Pulmonary artery endothelial cell (primary cell): Measurements from ENCODE around the gene BID. TPM values are rescaled to one million over a fixed set of nuclear protein-coding genes. Genes with fewer than 3 reads are reported as not detected.
A peak's percentile ranks its signal among the peaks of the same experiment; 100 is the strongest.
"Not testable (repeated sequence)": the region's sequence is repeated elsewhere in the genome, so short reads cannot be mapped to it uniquely, and the experiment has no call there.

Source experiments
- DNase-seq: peaks from one replicate; pipeline ENCODE4 v3.0.0-alpha.2; 2011; ENCODE audit warnings: low read depth, low spot score
- total RNA-seq: library from RNA; depleted of rRNA; stranded (reverse); fragments of >200 nt; gene quantifications from 2 replicates; pipeline ENCODE4 v1.2.3, GENCODE V29; 2014

BID gene
- total RNA-seq, 1 donor from 2014 or later, result 65.7 TPM

DNA sequence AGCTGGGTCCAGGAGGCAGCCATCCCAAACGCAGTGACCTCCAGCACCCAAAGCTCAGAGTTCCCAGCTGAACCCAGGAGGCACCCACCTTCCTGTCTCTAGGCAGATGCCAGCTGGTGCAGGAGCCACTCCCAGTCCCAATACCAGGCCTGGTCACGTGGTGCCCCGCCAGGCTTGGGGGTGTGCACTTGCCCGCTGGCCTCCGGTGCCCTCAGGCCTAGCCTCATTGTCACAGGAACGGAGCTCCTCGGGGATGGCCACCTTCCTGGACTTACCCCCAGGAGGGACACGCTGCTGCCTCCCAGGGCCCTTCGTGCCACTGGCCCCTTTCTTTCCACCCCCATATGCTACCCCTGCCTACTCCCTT, 4.6 kb downstream of the BID start:
- no peak for DNase-seq

- no peak for DNase-seq
These were observed 5.1 kb downstream of the BID start for GRCh38 chr22:17769013-17769715.

- DNase-seq, result no peak
These were observed 6.8 kb downstream of the BID start for GRCh38 chr22:17767233-17768065.

DNA sequence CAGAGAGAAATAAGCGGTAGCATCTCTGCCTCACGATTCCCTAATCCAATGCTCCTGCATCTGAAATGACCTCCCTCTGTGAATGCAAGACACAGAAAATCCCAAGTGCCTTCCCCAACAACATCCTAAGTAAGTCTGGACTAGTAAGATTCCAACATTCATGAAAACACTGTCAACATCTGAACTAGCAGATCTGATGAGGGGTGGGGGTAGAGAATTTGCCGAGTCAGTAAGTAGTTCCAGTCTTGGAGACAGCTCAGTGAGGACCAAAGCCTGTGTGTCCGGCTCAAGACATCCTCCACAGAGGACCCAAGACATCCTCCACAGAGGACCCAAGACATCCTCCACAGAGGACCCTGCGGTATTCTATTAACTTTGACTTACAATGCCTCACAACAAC, 9.4 kb downstream of the BID start:
- DNase-seq, result not testable (repeated sequence)

GRCh38 chr22:17764036-17764435, 10.2 kb downstream of the BID start:
- DNase-seq, result no peak

DNA sequence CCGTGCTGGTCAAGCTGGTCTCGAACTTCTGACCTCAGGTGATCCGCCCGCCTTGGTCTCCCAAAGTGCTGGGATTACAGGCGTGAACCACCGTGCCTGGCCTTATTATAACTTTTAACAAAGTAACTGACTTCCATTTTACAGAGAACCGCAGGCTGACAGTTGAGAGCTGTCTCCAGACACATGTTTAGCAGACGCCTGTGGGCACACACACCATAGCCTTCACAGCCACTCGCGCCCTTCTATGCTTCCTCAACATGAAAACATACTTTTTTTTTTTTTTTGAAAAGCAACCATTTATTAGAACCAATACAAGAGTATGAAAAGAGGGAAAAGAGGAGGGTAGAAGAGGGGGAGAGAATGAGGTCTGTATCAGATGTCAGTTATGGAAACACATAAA, 10.8 kb downstream of the BID start:
- DNase-seq, result not testable (repeated sequence)

DNA sequence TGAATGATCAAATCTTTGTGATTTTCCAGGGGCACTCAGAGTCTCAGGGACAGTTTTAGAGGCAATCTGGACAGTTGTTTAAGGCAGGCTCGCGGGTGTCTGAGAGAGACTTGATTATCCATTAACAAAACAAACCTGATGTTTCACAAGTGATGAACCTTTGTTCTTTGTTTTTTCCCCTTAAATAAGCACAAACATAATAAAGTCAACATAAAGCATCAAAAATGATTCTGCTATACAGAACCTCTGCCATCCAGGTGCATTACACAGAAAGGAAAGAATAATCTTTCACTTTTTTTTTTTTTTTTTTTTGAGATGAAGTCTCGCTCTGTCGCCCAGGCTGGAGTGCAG, 13.2 kb downstream of the BID start:
- no peak for DNase-seq

- no peak for DNase-seq
These were observed 19.9 kb downstream of the BID start for GRCh38 chr22:17754233-17754925.

DNA sequence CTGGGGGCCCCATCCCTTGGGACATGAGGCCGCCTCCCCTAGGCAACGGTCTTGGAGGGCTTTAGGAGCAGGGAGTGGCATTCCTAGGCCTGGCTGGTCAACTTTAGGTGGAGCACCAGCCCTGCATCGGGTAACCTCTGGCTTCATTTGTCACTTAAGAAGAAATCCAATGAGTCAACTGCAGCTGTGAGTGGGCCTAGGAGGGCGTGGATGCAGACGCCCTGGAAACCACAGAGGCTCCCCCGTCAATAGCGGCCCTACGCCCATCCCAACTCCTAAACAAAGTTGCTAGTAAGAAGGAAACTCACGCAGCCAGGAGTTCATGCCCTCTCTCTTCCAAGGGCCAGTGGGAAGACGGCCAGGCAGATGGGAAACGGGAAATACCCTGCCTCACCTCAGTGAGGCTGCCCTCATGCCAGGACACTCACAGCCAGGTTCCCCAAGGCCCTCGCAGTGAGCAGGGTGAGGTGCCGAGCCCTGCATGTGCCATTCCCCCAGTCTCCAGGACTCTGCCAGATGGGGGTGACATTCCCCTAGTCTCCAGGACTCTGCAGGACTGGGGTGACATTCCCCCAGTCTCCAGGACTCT, 20.8 kb downstream of the BID start:
- DNase-seq, result no peak

GRCh38 chr22:17751596-17751995, 22.7 kb downstream of the BID start:
- no peak for DNase-seq

- DNase-seq, result no peak
These were observed 24.5 kb downstream of the BID start for GRCh38 chr22:17749605-17750395.

DNA sequence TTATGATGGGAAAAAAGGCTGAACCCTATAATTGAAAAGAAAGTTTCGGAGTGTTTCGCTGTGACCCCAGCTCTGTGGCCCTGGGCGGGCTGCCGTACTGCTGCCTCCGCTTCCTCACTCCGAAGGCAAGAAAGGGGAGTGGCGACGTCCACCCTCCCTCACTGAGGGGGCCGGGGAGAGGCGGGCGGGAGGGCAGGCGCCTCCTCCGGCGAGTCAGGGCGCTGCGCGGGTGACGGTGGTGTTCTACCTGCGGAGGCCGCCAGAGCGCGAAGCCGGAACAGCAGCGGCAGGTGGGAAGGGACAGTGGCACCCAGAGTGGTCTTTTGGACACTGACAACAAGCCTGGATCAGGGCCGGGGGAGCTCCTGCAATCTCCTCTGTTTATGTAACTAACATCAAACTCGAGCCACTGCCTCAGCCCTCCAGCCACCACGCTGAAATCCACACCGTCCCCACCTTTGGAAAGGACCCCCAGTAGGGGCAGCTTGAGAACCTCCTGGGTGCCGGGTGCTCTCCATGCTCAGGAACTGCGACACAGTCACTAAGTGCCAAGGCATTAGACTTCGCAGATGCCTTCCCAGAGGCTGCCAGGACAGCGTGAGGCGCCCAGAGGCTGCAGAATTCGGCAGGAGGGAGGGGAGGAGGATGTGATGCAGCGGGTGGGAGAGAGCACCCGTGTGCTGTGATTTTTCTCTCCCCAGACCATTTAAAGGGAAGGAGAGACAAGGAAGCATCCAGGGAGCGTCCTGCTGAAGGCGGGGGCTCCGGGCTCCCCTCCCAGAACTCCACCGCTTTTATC, 25.5 kb downstream of the BID start:
- no peak for DNase-seq

- DNase-seq, result no peak
These were observed 27.4 kb downstream of the BID start for GRCh38 chr22:17746916-17747315.

- DNase-seq, result no peak
These were observed 29.8 kb downstream of the BID start for GRCh38 chr22:17744430-17744829.

- no peak for DNase-seq
These were observed 30.4 kb downstream of the BID start for GRCh38 chr22:17743661-17744411.

DNA sequence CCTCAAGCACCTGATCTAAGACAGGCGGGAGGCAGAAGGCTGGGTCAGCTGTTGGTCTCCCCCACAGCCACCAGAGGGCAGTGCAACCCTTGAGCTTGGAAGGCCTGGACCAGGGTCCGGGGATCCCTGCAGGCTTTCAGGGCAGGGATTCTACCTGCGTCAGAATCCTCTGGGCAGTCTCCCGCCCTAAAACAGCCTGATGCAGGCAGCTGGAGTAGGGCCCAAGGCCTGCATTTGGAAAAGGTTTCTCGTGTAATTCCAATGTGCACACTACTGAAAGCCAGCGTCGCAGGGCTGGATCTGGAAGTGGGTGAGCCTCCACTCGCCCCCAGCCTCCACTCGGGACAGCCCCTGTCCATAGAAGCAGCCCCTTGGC, 31.8 kb downstream of the BID start:
- peak; percentile 27 for DNase-seq

DNA sequence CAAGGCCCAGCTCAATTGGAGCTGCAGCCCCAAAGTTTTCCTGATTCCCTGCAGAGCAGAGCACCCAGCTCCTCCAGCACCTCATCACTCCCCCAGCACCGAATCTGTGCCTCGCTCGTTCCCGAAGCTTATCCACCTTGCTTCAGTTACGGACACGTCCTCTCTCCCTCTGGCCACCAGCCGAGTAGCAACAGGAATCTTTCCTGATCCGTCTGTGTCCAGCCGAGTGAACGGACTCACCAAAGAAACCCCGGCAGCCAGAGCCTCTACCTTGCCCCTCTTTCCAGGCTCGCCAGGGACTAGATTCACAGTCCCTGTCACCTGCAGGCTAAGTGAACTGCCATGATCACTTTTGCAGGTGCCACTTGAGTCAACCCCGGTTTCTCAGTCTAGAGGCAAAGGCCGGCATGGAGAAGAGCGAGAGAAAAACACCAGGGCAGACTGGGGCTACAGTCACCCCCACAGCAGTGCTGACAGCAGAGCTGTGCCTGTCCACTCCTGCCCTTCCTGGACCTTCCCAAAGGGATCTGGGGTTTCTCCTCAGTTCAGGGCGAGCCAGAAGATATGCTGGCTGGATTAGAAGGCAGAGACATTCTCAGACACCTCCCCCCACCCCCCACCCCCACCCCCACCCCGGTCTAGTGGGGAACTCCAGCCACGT, 32.3 kb downstream of the BID start:
- DNase-seq, result no peak

GRCh38 chr22:17739196-17739975, 34.9 kb downstream of the BID start:
- no peak for DNase-seq
